ENCODE results near the gene LTBP2.

LTBP2 gene

DNA sequence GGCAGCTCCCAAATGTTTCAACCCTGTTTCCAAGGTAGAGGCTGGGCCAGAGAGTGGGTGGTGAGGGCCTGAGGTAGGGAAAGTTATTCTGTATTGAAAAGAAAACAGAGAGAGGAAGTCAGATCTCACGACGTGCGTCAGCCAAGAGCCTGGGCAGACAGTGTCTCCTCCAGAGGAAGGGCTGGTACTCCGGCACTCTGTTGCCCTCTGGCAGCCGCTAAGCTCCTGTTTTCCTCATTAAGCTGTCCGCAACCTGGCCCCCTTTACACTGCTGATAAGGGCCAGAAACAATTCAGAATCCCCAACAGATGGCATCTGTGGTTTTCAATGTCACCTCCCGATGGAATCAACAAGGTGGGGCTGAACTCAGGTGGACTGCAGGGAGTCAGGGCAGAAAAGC is 26.0 kb upstream of the LTBP2 start:
- no peak for DNase-seq (ENCODE audit: low read depth)

DNA sequence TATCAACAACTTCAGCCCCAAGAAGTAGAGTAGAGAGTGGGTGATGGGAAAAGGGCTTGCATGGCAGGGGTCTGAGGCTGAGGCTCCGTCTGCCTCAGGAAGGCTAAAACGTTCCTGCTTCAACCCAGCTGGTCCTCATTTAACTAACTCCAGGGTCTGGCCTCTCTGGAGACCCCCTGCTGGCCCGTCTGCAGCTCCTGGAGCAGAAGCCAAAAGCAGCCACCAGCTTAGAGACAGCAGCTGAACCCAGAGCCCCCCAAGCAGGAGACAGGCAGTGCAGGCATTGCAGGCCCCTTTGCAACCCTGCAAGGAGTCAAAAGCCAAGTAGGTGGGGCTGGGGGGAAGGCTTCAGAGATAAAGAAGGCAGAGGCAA is 25.1 kb upstream of the LTBP2 start:
- DNase-seq (ENCODE audit: low read depth) = no peak

DNA sequence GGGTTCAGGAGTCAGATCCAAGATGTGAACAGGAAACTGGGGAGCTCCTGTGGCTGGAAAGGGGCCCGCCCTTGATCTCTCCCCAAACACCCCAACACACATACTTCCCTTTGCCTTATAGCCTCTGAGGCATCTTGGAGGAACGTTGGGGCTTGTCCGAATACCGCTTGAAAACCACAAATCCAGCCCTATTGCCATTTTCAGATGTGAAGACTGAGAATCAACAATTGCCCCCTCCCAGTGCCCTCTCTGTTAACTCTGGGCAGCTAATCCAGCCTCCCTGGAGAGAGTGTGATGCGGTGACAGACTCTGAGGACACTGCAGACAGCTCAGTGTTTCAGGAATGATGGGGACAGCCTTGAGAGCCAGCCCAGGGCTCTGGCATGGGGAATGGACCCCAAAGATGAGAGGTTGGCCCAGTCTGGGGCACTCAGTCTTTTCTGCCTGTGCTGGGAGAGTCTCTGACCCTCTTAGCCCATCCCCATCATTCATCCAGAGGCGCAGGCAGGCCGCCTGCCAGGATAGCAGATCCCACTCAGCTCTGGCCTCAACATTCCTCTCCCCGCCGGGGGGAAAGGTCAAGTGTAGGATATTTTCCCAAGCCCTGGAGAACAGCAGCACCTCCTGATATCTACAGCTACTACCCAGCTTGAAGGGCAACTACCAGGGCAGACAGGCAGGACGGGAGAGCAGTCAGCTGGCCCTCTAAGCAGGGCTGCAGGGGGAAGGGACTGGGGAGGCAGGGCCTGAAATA is 24.6 kb upstream of the LTBP2 start:
- DNase-seq (ENCODE audit: low read depth) = no peak

DNA sequence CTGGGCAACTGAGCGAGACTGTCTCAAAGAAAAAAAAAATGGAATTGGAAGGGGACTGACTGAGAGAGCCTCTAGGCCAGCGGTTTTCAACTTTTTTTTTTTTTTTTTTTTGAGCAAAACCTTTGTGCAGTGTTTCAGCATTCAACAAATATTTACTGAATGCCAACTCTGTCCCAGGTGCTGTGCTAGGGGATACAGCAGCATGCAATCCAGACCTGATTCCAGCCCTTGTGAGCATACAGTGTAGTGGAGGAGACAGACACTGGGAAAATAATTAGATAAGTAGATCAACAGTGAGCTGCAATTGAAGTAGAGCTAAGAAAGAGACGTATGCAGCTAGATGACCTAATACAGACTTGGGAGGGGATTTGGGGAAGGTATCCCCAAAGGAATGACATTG is 23.8 kb upstream of the LTBP2 start:
- no peak for DNase-seq (ENCODE audit: low read depth)

DNA sequence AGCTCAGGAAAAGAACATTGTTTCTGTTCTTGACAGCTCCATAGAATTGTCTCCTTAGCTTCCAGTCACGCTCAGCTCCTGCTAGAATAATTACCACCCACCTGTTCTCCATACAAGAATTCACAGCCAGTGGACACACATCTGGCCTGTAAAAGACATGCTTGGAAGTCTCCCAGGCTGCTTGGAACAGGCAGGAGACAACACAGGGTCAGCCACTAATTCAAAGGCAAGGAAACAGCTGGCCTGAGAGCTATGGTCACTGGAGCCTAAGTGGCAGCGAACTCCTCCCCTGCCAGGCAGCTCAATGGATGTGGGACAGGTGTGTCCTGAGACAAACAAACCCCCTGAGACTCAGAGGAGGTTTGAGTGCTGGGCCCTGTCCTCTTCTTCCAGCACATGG is 22.9 kb upstream of the LTBP2 start:
- DNase-seq (ENCODE audit: low read depth) = no peak

DNA sequence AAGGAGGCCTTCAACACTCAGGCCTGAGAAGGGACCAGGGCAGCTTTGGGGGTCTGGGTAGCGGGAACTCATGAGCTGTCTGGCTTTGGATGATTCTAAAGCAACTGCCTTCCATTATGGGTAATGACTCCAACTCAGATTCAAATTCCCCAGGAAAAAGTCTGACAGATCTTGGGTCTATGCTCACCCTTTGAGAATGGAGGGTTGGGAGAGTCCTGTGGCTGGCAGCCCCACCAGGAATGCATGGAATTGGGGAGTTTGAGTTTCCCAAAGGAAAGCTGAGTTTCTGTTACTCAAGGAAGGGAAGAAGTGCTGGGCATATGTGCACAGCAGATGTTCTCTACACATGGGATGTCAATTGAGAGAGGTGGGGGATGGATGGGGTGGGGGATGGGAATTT is 22.4 kb upstream of the LTBP2 start:
- DNase-seq (ENCODE audit: low read depth) = no peak

DNA sequence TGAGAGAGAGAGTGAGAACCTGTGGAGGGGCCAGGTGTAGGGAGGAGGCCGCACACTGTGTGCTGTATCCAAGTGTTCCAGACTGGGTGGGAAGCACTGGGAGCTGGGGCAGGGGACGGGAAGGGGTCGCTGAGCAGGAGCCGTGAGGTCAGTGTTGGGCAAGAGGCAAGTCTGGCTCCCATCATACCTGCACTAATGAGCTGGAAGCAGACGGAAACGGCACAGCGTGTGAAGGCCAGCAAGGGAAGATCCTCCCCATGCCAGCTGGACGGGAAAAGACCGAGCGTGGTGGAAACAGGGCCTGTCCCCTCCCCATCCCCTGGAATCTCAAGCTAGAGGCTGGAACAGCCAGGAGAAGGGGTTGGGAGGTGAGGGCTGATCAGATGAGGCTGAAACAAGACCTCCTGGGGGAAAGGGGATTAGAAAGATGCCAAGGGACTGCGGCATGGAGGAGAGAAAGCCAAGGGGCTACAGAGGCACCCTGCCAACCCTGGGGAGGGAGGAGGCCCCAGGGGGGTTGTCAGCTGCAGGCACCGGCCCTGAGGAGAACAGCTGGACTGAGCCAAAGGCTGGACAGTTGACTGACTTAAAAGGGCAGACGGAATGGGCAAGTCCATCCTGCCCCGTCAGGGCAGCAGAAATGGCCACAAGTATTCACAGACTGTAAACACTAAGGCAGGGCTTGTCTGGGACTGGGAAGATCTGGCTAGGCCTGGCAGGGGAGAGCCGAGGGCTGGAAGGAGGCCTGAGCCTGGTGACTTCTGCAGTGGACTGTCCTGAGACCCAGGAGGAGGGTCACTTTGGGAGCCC is 19.0 kb upstream of the LTBP2 start:
- no peak for DNase-seq (ENCODE audit: low read depth)

DNA sequence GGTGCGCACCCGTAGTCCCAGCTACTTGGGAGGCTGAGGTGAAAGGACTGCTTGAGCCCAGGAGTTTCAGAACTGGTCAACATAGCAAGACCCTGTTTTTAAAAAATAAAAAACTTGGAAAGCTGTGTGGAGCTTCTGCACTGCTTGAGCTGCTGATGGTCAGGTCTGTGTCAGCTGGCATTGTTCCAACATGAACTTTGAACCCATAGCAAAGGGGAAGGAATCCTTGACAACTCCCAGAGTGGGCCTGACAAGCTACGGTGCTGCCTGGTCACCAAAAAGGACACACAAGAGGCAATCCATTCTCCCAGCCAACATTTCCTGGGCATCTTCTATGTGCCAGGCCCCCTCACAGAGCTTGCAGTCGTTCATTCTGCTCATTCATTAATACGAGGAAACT is 16.4 kb upstream of the LTBP2 start:
- DNase-seq (ENCODE audit: low read depth) = no peak

DNA sequence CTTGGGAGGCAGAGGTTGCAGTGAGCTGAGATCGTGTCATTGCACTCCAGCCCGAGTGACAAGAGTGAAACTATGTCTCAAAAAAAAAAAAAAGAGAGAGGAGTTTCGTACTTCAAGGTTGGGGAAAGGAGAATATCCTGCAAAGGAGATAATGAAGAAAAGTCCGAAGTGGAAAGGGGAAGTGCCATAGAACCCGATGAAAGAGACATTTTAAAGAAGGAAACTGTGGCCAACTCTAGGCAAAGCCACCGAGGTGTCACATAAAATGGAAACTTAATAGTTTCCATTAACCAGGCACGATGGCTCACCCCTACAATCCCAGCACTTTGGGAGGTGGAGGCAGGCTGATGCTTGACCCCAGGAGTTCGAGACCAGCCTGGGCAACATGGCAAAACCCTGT is 15.0 kb upstream of the LTBP2 start:
- DNase-seq (ENCODE audit: low read depth) = no peak

DNA sequence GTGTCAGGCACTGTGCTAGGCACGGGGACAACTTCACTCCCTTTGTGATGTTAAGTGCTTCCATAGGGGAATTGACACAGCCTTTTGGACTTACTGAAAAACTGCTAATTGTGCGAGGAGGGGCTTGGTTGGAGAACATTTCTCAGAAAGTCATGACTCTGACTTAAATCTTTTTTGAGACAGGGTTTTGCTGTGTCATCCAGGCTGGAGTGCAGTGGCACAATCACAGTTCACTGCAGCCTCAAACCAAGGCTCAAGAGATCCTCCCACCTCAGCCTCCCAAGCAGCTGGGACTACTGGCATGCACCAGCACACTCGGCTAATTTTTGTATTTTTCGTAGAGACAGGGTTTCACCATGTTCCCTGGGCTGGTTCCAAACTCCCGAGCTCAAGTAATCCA is 10.2 kb upstream of the LTBP2 start:
- no peak for DNase-seq (ENCODE audit: low read depth)

DNA sequence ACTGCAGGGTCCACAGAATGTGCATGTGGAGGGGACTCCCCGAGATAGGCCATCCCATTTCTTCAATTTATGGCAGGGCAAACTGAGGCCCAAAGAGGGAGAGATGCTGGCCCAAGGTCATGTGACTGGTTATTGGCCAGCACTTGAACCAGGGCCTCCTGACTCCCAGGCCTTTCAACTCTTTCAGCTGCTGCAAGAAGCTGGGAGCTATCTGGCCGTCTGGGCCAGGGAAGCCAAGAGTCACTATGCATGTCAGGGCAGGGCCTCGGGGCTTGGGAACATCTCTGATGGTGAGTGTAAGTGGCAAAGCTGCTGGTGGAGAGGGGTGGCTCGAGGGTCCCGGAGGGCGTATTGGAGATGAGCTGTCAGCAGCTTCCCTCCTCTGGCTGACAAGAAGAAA is 9.5 kb upstream of the LTBP2 start:
- DNase-seq (ENCODE audit: low read depth) = no peak

DNA sequence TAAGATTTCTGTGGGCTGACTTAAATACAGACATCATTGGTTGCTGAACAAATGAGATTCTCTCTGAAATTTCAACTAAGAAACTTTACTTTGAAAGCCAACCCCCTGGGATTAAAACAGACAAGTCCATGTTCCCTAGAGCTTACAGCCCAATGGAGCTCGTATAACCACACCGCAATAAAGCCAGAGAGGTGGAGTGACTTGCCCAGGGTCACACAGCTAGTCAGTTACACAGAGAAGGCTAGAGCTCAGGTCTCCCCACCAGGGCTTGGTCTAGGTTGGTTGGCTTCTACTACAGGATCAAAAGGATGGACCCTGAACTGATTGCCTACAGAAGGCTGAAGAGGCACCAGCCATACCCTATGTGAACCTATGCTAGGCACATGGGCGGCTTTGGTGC is 8.9 kb upstream of the LTBP2 start:
- no peak for DNase-seq (ENCODE audit: low read depth)

DNA sequence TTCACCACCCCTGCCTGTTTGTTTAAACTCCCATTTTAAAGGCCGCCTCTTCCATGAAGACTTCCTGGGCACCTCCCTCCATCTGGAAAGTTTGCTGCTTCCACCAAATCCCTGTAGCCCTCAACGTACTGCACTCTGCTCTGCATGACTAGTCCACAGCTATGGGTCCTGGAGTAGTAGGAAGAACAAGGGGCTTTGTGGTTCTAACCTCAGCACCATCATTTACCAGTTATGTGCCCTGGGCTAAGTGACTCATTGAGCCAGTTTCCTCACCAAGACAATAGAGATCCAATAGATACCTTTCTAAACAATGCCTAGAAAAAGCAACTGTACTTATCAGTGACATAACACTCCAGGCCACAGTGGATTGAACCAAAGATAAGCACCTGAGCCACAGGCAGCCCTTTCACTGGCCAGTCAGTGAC is 8.5 kb upstream of the LTBP2 start:
- DNase-seq (ENCODE audit: low read depth) = no peak

DNA sequence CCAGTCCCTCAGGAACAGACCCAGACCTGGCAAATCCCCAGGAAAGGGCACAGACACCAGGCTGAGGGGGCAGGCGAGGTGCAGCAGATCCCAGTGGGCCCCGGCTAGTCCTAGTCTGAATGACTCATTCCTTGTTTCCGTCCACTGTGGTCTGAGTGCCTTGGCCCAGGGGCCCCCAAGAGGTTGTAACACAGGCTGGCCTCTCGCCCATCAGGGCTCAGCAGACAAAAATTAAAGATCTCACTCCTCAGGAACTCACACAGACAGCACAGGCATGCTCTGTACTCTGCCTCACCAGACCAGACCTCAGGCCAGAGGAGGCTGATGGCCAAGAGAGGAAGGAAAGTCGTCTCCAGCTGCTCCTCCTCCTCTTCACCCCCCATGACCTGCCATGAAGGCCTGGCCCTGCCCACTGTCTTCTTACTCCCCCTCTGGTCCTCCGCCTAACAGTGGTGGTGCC is 7.7 kb upstream of the LTBP2 start:
- no peak for DNase-seq (ENCODE audit: low read depth)

DNA sequence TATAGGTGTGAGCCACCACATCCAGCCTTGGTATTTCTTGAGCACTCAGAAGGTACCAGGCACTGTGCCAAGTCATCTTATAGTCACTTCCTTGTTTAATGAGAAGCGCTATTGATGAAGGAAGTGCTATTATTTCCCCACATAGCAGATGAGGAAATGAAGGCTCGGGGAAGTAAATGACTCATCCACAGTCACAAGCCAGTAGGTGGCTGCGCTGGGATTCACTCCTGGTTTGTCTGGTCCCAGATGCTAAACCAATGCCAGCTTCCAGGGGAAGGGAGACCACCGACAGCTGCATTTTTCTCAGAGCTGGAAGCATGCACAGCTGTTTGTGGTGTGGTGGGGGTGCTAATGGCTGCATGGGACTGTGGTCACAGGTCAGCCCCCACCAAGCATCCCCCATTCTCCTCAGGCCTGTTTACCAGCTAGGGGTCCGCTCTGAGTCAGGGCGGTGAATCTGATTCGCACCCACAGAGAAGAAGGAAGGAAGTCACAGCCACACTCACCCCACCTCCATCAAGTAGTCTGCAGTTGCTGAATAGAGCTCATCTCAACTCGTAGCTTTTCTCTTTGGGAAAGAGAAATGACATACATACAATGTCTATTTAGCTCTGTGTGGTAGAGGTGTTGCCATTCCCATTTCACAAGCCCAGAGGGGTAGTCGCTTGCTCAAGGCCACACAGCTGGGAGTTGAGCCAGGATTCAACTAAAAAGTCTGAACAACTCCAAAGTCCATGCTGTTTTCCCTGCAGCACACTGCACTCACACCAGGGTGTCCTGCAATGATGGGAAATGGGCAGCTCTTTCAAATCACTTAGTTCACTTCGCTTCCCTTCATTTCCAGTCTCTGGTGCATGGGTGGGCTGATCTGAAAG is 6.3 kb upstream of the LTBP2 start:
- peak; percentile 37 for DNase-seq (ENCODE audit: low read depth)

DNA sequence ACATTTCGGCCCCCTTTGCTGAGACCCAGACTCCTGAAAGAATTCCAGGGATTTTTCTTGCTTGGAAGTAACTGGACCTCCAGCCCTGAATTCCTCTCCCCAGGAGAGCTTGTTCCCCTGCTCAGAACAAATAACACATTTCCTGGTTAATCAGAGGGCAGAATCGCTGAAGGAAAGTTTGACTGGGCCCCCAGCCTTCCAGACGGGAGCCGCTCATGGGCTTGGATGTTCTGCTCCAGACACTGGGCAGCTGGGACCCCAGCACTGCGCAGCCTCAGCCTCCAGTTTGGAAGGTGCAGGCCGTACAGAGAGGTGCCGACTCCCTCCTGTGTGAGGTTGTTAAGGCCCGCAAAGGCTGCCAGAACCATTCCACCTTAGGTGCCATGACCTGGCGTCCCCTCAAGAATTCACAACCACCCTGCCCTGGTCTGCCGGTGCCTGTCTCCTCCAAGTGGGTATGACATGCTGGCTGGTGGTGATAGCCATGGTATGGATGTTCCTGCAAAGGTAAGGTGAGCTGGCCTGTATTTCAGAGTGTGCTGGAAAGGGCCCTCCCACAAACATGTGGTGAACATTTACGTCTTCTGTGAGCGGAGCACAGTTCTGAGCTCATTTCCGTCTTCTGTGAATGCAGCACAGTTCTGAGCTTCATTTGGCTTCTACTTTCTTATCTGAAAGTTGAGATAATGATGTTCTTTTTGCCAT is 5.1 kb upstream of the LTBP2 start:
- no peak for DNase-seq (ENCODE audit: low read depth)

DNA sequence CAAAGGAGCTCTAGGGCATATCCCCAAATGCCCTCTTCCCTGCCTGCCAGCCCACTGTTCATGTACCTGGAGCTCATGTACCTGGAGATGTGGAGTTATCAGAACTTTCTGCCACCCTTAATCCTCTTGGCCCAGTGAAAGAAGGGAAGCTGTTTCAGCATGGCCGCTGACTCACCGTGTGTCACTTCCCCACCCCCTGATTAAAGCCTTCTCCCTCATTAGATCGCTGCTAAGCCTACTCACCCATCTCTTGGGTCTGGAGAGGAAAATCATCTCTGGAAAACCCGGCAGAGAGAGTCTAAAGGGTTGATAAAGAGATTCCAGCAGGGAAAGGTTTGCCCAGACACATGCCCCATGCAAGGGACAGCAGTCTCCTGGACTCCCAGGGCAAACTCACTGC is 4.5 kb upstream of the LTBP2 start:
- DNase-seq (ENCODE audit: low read depth) = no peak

DNA sequence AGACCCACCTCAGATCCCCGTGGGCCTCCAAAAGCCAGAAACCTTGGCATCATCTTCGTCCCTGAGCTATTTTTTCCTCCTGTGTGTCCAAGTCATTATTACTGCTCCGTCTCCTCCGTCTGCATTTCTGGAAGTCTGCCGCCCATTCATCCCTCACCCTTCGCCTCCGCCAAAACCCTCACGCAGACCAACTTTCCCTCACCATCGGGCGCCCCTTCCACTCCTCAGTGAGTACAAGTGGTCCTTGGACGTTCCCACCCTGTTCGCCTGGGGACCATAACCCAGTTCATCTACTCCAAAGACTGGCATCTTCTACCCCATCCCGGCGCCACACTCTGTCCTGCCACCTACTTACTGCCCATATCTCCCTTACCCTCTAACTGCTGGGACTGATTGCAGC is 3.7 kb upstream of the LTBP2 start:
- DNase-seq (ENCODE audit: low read depth) = no peak

DNA sequence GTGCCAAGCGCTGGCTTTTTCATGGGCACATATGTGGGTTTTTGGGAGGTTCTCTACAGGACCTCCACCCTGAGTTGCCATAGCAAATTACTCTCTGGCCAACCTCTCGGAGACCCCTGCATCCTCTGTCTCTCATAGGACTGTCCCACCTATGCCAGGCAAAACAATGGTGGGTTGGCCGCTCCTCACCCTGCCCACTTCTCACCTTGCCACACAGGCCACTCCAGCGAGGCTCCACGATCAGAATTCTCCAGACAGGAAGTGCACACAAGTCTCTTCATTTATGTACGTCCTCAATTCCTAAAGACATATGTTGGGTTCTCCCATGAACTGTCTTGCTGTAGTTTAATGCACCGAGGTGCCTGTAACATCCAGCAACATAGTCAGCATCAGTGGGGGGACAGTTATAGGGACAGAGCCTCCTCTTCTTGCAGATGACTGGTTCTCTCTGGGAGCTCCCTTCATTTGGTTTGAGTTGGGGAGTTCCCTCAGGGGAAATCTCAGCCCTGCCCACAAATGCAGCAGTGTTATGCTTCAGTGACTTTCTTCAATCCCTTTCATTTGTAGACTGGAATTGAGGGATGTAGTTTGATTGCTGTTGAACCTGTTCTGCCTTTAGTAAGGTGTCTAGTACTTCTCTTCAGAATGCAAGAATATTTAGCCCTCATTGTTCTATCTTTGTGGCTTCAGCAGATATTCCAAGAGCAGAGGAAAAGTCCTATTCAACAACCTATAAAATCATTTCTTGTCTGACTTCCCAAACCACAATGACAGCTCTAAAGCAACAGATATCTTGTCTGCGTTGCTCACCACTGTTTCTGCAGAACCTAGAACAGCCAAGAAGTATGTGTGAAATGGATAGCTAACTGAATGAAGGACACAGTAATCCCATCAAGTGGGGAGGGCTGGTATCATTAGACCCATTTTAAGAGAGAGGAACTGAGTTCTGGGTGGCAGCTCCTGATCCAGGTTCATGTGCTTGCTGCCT is 2.8 kb upstream of the LTBP2 start:
- DNase-seq (ENCODE audit: low read depth) = no peak

DNA sequence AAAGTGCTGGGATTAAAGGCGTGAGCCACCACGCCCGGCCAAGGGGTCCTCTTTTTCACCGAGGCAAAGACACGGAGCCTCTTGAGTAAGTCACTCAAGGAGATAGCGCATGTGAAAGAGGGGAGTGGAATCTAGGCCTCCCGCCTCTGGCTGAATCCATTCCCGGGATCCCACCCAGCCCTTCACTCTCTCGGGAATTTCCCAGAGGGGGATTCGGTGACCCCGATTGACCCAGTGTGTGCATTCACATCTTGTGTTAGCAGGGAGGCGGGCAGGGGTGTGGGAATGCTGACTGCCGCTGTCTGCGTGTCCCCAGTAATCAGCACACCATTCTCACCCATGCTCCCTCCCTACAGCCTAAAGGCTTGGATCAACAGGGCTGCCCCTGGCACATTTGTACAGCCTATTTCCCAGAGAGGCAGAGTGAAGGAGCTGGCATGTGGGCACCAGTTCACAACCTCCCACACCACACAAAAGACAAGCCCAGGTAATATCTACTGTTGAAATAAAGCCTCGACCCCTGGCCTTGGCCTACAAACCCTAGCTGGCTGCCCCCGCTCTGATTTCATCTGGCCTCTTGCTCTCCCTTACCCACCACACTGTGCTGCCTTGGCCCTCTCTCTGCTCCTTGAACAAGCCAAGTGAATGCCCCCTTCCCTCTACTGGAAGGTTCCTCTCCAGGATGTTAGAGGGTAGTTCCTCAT is 1.3 kb upstream of the LTBP2 start:
- no peak for DNase-seq (ENCODE audit: low read depth)

Data from stimulated activated CD8-positive, alpha-beta memory T cell treated with anti-CD3 and anti-CD28 coated beads, Interleukin-15, amount 100 ng/mL, for 1 hour (primary cell).